A549 (cell line): ENCODE results near the gene NBPF1. TPM values are rescaled to one million over a fixed set of nuclear protein-coding genes. Genes with fewer than 3 reads are reported as not detected.
"Not testable (repeated sequence)": the region's sequence is repeated elsewhere in the genome, so short reads cannot be mapped to it uniquely, and the experiment has no call there.

Source experiments
- ATAC-seq, 2 experiments: fragments of 200-7000 bp in 1 of 2; fragments of >200 bp in 1 of 2; cut with Nextera tagmentation in 1 of 2; cut with Tn5 transposase in 1 of 2; 3 replicates each; pipeline versions ENCODE4 v1.8.0 to v1.9.1; 2018 to 2020; ENCODE audit warnings: mild to moderate bottlenecking in 1 of 2, moderate library complexity in 1 of 2
- CTCF ChIA-PET: fragments of 300-600 bp; sonication (Branson Sonifier 250); formaldehyde crosslinking; extraction: SDS; loops from one replicate; lab custom pipeline; 2021; ENCODE audit warnings: antibody characterized with exemption, inconsistent platforms; lab: Yijun Ruan, JAX
- POLR2A ChIA-PET: fragments of 350-600 bp; formaldehyde crosslinking; extraction: SDS; loops from one replicate; lab custom pipeline; 2021; ENCODE audit warnings: antibody characterized with exemption, inconsistent platforms; lab: Yijun Ruan, JAX
- DNase-seq, 2 experiments: peaks; one replicate each; pipeline versions ENCODE4 v3.0.0 to v3.0.0-alpha.2; 2011 to 2016; ENCODE audit warnings: low read depth in 1 of 2, low spot score in 1 of 2
- FAIRE-seq: peaks from 2 replicates; lab custom pipeline; 2011; peaks lifted over from hg19 to GRCh38; lab: Jason Lieb, UNC
- H3K27ac ChIP-seq, 2 experiments: fragments of >200 bp; sonication (Bioruptor Twin); formaldehyde crosslinking; 3 replicates each; pipeline ENCODE4 v1.5.1; 2016 to 2017
- H3K4me1 ChIP-seq: fragments of >200 bp; sonication (Bioruptor Twin); formaldehyde crosslinking; 3 replicates; pipeline ENCODE4 v1.6.1; 2016
- H3K4me2 ChIP-seq: fragments of >200 bp; sonication (Bioruptor Twin); formaldehyde crosslinking; 3 replicates; pipeline ENCODE4 v1.6.1; 2016
- H3K4me3 ChIP-seq: fragments of >200 bp; sonication (Bioruptor Twin); formaldehyde crosslinking; 3 replicates; pipeline ENCODE4 v1.5.1; 2016
- H3K9me3 ChIP-seq: fragments of >200 bp; sonication (Bioruptor Twin); formaldehyde crosslinking; 3 replicates; pipeline ENCODE4 v1.6.1; 2016
- E2F6 ChIP-seq: IDR thresholded peaks from 2 replicates; pipeline ENCODE4 v1.6.1; 2012; ENCODE audit warnings: low read depth, borderline replicate concordance
- MAX ChIP-seq: IDR thresholded peaks from 2 replicates; pipeline ENCODE4 v1.6.1; 2012
- SREBF2 ChIP-seq: fragments of 450-650 bp; IDR thresholded peaks from 2 replicates; pipeline ENCODE4 v1.6.1; 2014; ENCODE audit warnings: mild to moderate bottlenecking, moderate library complexity
- WGBS: methylation state at CpG from one replicate; pipeline ENCODE4 v1.1.6; 2017; ENCODE audit errors: missing lambda C conversion rate; 5-methylcytosine and 5-hydroxymethylcytosine counted together
- polyA plus RNA-seq, 4 experiments: library from polyadenylated mRNA; depleted of rRNA in 3 of 4; stranded (reverse); fragments of >200 nt; fragmentation: RNase III in 1 of 4; extraction: RNeasy Plus Mini Kit Qiagen cat#74134 plus additional on column Dnase treatment in 1 of 4; gene quantifications; 2 replicates in 3 of 4; 3 replicates in 1 of 4; pipeline ENCODE4 v1.2.3, GENCODE V29; 2011 to 2017

Gene NBPF1
- polyA plus RNA-seq, 2 of the 4 experiments (the other 2 are of a cell fraction), result 23.9 to 36.8 TPM

GRCh38 chr1:16535487-16535886, 77.9 kb downstream of the NBPF1 start:
- peak overlapping the region; percentile 50 for H3K4me3 ChIP-seq
- H3K4me1 ChIP-seq, FAIRE-seq, CTCF ChIA-PET, H3K9me3 ChIP-seq: not testable (repeated sequence)
- peak overlapping the region; percentile 77; the same call in 2 of the 3 replicates for H3K4me2 ChIP-seq
- ATAC-seq (peak; percentile 49 to 52), DNase-seq (peak in 1 of 2 experiments; percentile 64)
- WGBS, result 39% methylated on average over 29 of the region's 34 CpGs
- 0 out of 2 replicates have a peak, but pooled peaks have one; percentile 3 for TF ChIP-seq SREBF2
- POLR2A ChIA-PET, result interaction anchor here (1.3 kb wide), 1 partner anchor 22 kb away, joined by 5 read pairs; no protein-coding TSS in a partner anchor
- peak overlapping the region; percentile 45 to 69; a peak in 2 of 6 replicates for H3K27ac ChIP-seq

GRCh38 chr1:16534829-16535456, 78.4 kb downstream of the NBPF1 start:
- 3% methylated on average over 28 of the region's 43 CpGs for WGBS
- peak; percentile 63 for FAIRE-seq
- peak overlapping the region; percentile 77 for H3K4me2 ChIP-seq
- H3K4me3 ChIP-seq, result peak overlapping the region; percentile 50
- POLR2A ChIA-PET, result interaction anchor here (1.3 kb wide), 1 partner anchor 22 kb away, joined by 5 read pairs; no protein-coding TSS in a partner anchor
- peak; percentile 94 to 96 for ATAC-seq
- CTCF ChIA-PET, result not testable (repeated sequence)
- peak overlapping the region; percentile 45 to 69; a peak in 2 of 6 replicates for H3K27ac ChIP-seq
- peak in 1 of 2 experiments; percentile 92 for DNase-seq
- TF ChIP-seq MAX, result peak; percentile 25; the same call in 1 of the 2 replicates
- TF ChIP-seq SREBF2, result peak; percentile 40; the same call in 1 of the 2 replicates
- TF ChIP-seq, all 56 proteins: peak for 2; not testable (repeated sequence) for 54
- H3K4me1 ChIP-seq, H3K9me3 ChIP-seq: not testable (repeated sequence)

GRCh38 chr1:16534239-16534828, 79.0 kb downstream of the NBPF1 start:
- WGBS, result 30% methylated on average over 23 of the region's 44 CpGs
- Histone ChIP-seq H3K27ac (peak overlapping the region; percentile 66 to 79), H3K4me3 (peak overlapping the region; percentile 39), H3K4me2 (peak overlapping the region; percentile 77)
- TF ChIP-seq MAX (peak; percentile 22; the same call in 1 of the 2 replicates), E2F6 (0 out of 2 replicates have a peak, but pooled peaks have one; percentile 39)
- peak in 1 of 2 experiments; percentile 66 for DNase-seq
- ATAC-seq, result peak; percentile 8 to 21; a peak in 4 of 6 replicates
- POLR2A ChIA-PET, result interaction anchor here (1.3 kb wide), 1 partner anchor 21 kb away, joined by 5 read pairs; no protein-coding TSS in a partner anchor
- H3K4me1 ChIP-seq, FAIRE-seq, H3K9me3 ChIP-seq, CTCF ChIA-PET: not testable (repeated sequence)

GRCh38 chr1:16532235-16532991, 81.0 kb downstream of the NBPF1 start:
- CTCF ChIA-PET, result not testable (repeated sequence)

GRCh38 chr1:16528338-16528737, 85.0 kb downstream of the NBPF1 start:
- H3K9me3 ChIP-seq, FAIRE-seq, H3K4me3 ChIP-seq, POLR2A ChIA-PET, H3K4me1 ChIP-seq, DNase-seq, H3K27ac ChIP-seq, H3K4me2 ChIP-seq, ATAC-seq: not testable (repeated sequence)
- 70% methylated on average over 3 of the region's 3 CpGs for WGBS
- CTCF ChIA-PET, result interaction anchor here (0.7 kb wide), 1 partner anchor 45 kb away, joined by 3 read pairs; no protein-coding TSS in a partner anchor

More at GRCh38 chr1:16532235-16532991, 81.0 kb downstream of the NBPF1 start:
- FAIRE-seq, H3K4me3 ChIP-seq, ATAC-seq, POLR2A ChIA-PET, H3K27ac ChIP-seq, DNase-seq, H3K9me3 ChIP-seq, H3K4me1 ChIP-seq, H3K4me2 ChIP-seq: not testable (repeated sequence)
- WGBS, result 79% methylated on average over 27 of the region's 32 CpGs

- CTCF ChIA-PET, H3K9me3 ChIP-seq, ATAC-seq, FAIRE-seq, DNase-seq, H3K4me3 ChIP-seq, POLR2A ChIA-PET, H3K27ac ChIP-seq, H3K4me1 ChIP-seq, H3K4me2 ChIP-seq: not testable (repeated sequence)
These were observed 87.6 kb downstream of the NBPF1 start for GRCh38 chr1:16525769-16526168.

- H3K4me2 ChIP-seq, H3K9me3 ChIP-seq, H3K4me3 ChIP-seq, POLR2A ChIA-PET, FAIRE-seq, ATAC-seq, H3K27ac ChIP-seq, DNase-seq, H3K4me1 ChIP-seq: not testable (repeated sequence)
- WGBS, result 28% methylated on average over 5 of the region's 5 CpGs
- CTCF ChIA-PET, result interaction anchor here (1.4 kb wide), 1 partner anchor 430 kb away, joined by 3 read pairs; no protein-coding TSS in a partner anchor
These were observed 91.7 kb downstream of the NBPF1 start for GRCh38 chr1:16521679-16522078.
